Type B pancreatic cell (in vitro differentiated cells): ENCODE measurements around the gene DTNB. TPM values are rescaled to one million over a fixed set of nuclear protein-coding genes. Genes with fewer than 3 reads are reported as not detected.

Experiments used
- DNase-seq: peaks from one replicate; pipeline ENCODE4 v3.0.0; 2021; ENCODE audit warnings: mixed read lengths; ENCODE audit not compliant: unreplicated experiment; ENCODE audit errors: extremely low spot score
- H3K27ac Mint-ChIP-seq: 2 replicates; pipeline ENCODE4 v1.8.0; 2021; ENCODE audit warnings: mild to moderate bottlenecking, mixed read lengths
- H3K27me3 Mint-ChIP-seq: 2 replicates; pipeline ENCODE4 v1.8.0; 2021; ENCODE audit warnings: mixed read lengths
- H3K36me3 Mint-ChIP-seq: 2 replicates; pipeline ENCODE4 v1.8.0; 2021; ENCODE audit warnings: mixed read lengths
- H3K4me1 Mint-ChIP-seq: one replicate; pipeline ENCODE4 v1.8.0; 2021; ENCODE audit warnings: mixed read lengths; ENCODE audit not compliant: unreplicated experiment
- H3K4me3 Mint-ChIP-seq: 2 replicates; pipeline ENCODE4 v1.8.0; 2021; ENCODE audit warnings: mild to moderate bottlenecking, mixed read lengths
- H3K9me3 Mint-ChIP-seq: 2 replicates; pipeline ENCODE4 v1.8.0; 2021; ENCODE audit warnings: mixed read lengths
- total RNA-seq: library from RNA; stranded (reverse); gene quantifications from 2 replicates; pipeline ENCODE4 v1.2.1, GENCODE V29; 2021; ENCODE audit warnings: low replicate concordance
- TF ChIP-seq, protein P1 (sequence below): fragments of 200-600 bp; sonication (generic); conservative IDR thresholded peaks from 2 replicates; pipeline ENCODE4 v1.5.0; 2021; ENCODE audit warnings: antibody characterized with exemption, mild to moderate bottlenecking

The DTNB gene
- total RNA-seq, 1 donor from 2014 or later = 28.6 TPM

DNA sequence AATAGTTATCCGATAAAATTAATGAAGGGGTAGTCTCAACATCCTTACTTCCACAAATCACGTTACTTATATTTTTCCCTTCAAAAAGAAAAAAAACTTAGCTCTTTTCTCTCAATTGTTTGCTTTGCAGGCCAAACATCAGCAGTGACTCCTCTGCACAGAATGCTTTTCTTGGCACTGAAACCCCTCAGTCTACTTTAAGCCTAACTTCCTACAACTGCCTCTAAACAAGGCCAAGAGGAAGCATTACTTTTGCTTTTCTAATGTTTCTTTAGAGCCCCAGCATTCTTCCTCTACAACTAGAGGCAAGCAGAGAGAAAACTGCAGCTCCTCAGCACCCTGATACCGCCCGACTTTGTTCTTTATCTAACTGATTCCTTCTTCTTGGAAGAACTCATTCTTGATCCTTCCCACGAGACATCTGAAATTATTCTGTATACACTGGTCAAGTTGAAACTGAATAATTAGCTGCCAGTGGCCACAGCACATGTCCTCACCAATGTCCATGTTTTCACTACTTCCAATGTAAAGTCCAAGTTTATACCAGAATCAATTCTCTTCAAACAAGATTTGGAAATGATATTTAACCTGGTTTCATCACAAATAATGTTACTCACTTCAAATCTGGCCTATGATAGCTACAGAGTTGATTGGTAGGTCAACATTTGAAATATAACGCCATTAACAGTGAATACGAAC lies 55.3 kb downstream of the DTNB start:
- Mint-ChIP-seq H3K9me3 (no peaks in the 10 kb centered on the region), H3K27me3 (no peaks in the 10 kb centered on the region), H3K4me3 (no peak overlapping the region), H3K27ac (no peak overlapping the region), H3K36me3 (peaks cover 9% of the 10 kb centered on the region), H3K4me1 (peaks cover 31% of the 10 kb centered on the region)
- TF ChIP-seq, protein P1, sequence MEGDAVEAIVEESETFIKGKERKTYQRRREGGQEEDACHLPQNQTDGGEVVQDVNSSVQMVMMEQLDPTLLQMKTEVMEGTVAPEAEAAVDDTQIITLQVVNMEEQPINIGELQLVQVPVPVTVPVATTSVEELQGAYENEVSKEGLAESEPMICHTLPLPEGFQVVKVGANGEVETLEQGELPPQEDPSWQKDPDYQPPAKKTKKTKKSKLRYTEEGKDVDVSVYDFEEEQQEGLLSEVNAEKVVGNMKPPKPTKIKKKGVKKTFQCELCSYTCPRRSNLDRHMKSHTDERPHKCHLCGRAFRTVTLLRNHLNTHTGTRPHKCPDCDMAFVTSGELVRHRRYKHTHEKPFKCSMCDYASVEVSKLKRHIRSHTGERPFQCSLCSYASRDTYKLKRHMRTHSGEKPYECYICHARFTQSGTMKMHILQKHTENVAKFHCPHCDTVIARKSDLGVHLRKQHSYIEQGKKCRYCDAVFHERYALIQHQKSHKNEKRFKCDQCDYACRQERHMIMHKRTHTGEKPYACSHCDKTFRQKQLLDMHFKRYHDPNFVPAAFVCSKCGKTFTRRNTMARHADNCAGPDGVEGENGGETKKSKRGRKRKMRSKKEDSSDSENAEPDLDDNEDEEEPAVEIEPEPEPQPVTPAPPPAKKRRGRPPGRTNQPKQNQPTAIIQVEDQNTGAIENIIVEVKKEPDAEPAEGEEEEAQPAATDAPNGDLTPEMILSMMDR = no peak
- DNase-seq = no peak

DNA sequence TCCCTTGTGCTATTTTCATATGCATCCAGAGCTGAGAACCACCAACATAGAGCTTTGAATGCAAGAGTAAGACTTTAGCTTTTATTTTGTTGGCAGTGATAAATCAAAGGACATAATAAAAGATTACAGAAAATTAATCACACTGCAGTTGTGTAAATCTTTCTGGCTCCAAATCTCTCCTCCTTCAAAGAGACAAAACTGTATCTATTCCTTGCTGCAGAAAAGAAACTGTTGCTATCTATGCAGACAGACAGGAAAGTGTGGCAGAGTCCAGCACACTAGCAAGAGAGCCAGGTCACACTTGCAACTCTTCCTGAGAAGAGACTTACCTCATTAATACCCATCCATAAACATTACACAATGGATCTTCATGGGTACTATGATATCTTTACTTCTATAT lies 57.5 kb downstream of the DTNB start:
- Mint-ChIP-seq H3K9me3 (no peaks in the 10 kb centered on the region), H3K4me3 (no peak overlapping the region), H3K36me3 (peaks cover 4% of the 10 kb centered on the region), H3K4me1 (peaks cover 31% of the 10 kb centered on the region), H3K27ac (no peak overlapping the region), H3K27me3 (no peaks in the 10 kb centered on the region)
- TF ChIP-seq, protein P1 = no peak
- DNase-seq = no peak

DNA sequence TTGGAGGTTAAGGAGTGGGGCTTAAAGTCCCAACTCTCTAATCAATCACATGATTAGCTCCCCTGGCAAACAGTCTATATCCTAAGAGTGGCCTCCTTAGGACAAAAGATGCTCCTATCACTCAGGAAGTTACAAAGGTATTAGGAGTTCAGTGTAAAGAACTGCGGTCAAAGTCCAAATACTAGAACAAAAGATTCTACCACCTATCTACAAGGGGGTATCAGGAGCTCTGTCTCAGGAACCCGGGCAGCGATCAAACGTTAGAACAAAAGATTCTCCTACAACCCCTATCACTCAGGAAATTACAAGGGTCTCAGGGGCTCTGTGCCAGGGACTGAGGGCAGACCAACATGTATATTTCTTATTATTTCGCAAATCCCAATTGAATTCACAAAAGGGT lies 58.0 kb downstream of the DTNB start:
- Mint-ChIP-seq H3K4me1 (peaks cover 31% of the 10 kb centered on the region), H3K36me3 (peaks cover 4% of the 10 kb centered on the region), H3K27ac (no peak overlapping the region), H3K27me3 (no peaks in the 10 kb centered on the region), H3K4me3 (no peak overlapping the region), H3K9me3 (no peaks in the 10 kb centered on the region)
- no peak for DNase-seq
- TF ChIP-seq, protein P1 = no peak

DNA sequence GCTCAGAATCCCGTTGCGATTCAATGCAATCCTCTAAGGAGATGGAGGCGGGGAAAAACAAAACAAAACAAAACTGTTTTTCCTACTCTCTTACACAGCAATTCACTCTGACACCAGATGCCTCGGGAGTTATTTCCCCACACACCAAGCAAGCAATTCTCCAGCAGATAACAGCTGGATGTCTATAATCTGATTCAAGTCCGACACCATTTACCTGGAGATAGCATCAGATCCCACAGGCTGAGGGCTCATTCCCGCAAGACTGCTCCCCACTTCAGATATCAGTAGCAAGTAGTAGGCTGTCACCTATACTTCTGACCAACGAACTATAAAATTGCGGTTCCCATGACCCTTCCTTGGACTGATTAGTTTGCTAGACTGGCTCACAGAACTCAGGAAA lies 58.7 kb downstream of the DTNB start:
- DNase-seq = no peak
- TF ChIP-seq, protein P1 = no peak
- Mint-ChIP-seq H3K36me3 (peaks cover 4% of the 10 kb centered on the region), H3K27me3 (no peaks in the 10 kb centered on the region), H3K27ac (no peak overlapping the region), H3K4me1 (peaks cover 25% of the 10 kb centered on the region), H3K4me3 (no peak overlapping the region), H3K9me3 (no peaks in the 10 kb centered on the region)

DNA sequence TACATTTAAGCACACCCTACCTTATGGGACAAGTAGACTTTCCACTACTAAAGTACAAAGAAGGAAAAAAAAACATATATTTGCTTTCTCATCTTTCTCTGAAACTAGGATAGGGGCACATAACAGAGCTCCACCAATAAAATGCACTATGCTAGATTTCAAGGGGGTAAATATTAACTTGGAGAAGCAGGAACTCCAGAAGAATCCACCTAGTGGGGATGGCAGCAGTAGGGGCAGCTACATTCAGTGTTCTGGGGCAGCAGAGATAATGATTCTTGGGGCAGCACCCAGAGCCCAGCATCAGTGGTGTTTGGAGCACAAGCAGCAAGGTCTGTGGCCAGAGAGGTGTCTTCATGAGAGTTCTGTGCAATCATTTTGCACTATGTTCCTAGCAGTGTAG lies 64.7 kb downstream of the DTNB start:
- Mint-ChIP-seq H3K36me3 (no peaks in the 10 kb centered on the region), H3K27ac (no peak overlapping the region)

More for the DNA sequence above, 64.7 kb downstream of the DTNB start:
- H3K9me3 Mint-ChIP-seq = no peaks in the 10 kb centered on the region
- no peak for DNase-seq
- no peak overlapping the region for H3K4me3 Mint-ChIP-seq
- no peaks in the 10 kb centered on the region for H3K27me3 Mint-ChIP-seq
- H3K4me1 Mint-ChIP-seq = peaks cover 7% of the 10 kb centered on the region
- TF ChIP-seq, protein P1 = no peak
